AG09319 (cell line): ENCODE data around the gene AKR1A1.

Experiments used
- DNase-seq: peaks from one replicate; pipeline ENCODE4 v3.0.0-alpha.2; 2010; ENCODE audit warnings: low read depth; ENCODE audit errors: extremely low read depth
- CTCF ChIP-seq: IDR thresholded peaks from 2 replicates; pipeline ENCODE4 v1.5.1; 2011; ENCODE audit warnings: low read depth, mild to moderate bottlenecking, inconsistent platforms, low read length, moderate library complexity

Gene AKR1A1

GRCh38 chr1:45615885-45616284 is 65.3 kb downstream of the AKR1A1 start:
- no peak for DNase-seq

GRCh38 chr1:45617618-45618017 is 67.0 kb downstream of the AKR1A1 start:
- TF ChIP-seq CTCF = no peak
- no peak for DNase-seq

More at GRCh38 chr1:45615885-45616284, 65.3 kb downstream of the AKR1A1 start:
- no peak for TF ChIP-seq CTCF

- no peak for DNase-seq
- no peak for TF ChIP-seq CTCF
These were observed 68.7 kb downstream of the AKR1A1 start for GRCh38 chr1:45619149-45619921.
